Liver (tissue), 9 donors: ENCODE results near the gene RASA3. TPM values are rescaled to one million over a fixed set of nuclear protein-coding genes. Genes with fewer than 3 reads are reported as not detected.

Source experiments
- DNase-seq: peaks from one replicate; pipeline ENCODE4 v3.0.0-alpha.2; 2017; ENCODE audit warnings: low spot score
- H3K27ac ChIP-seq, 2 donors: one replicate each; pipeline ENCODE4 v1.7.0; 2013; ENCODE audit warnings: inconsistent platforms in 2 of 2, low read length in 2 of 2, control low read depth in 1 of 2, low read depth in 1 of 2, mild to moderate bottlenecking in 1 of 2
- H3K27me3 ChIP-seq, 4 donors: one replicate each; pipeline versions ENCODE4 v1.6.1 to v1.7.0; 2013; ENCODE audit warnings: low read length in 3 of 4, inconsistent platforms in 1 of 4, mild to moderate bottlenecking in 1 of 4, moderate library complexity in 1 of 4; ENCODE audit not compliant: control insufficient read depth in 4 of 4, insufficient read depth in 4 of 4
- H3K36me3 ChIP-seq, 4 donors: one replicate each; pipeline versions ENCODE4 v1.6.1 to v1.7.0; 2013; ENCODE audit warnings: low read length in 3 of 4, mild to moderate bottlenecking in 3 of 4, low read depth in 1 of 4, moderate library complexity in 1 of 4; ENCODE audit not compliant: control insufficient read depth in 4 of 4, insufficient read depth in 3 of 4
- H3K4me1 ChIP-seq, 4 donors: one replicate each; pipeline versions ENCODE4 v1.6.1 to v1.7.0; 2013; ENCODE audit warnings: low read length in 3 of 4, mild to moderate bottlenecking in 3 of 4, moderate library complexity in 1 of 4; ENCODE audit not compliant: control insufficient read depth in 4 of 4, insufficient read depth in 4 of 4
- H3K4me3 ChIP-seq, 3 donors: one replicate each; pipeline versions ENCODE4 v1.6.1 to v1.7.0; 2013; ENCODE audit warnings: low read length in 3 of 3, control low read depth in 1 of 3, low read depth in 1 of 3, mild to moderate bottlenecking in 1 of 3
- H3K9ac ChIP-seq, 2 donors: one replicate each; pipeline ENCODE4 v1.7.0; 2013; ENCODE audit warnings: low read length in 2 of 2, mild to moderate bottlenecking in 2 of 2, moderate library complexity in 2 of 2, control low read depth in 1 of 2, low read depth in 1 of 2
- H3K9me3 ChIP-seq, 4 donors: one replicate each; pipeline versions ENCODE4 v1.6.1 to v1.7.0; 2013; ENCODE audit warnings: low read length in 3 of 4; ENCODE audit not compliant: control insufficient read depth in 4 of 4
- ATF3 ChIP-seq: IDR thresholded peaks from 2 replicates; pipeline ENCODE4 v1.6.1; 2016; ENCODE audit warnings: antibody characterized with exemption
- CTCF ChIP-seq: fragments of 150-350 bp; IDR thresholded peaks from 2 replicates; pipeline ENCODE4 v1.5.1; 2017; ENCODE audit warnings: improper control_type of control experiment, low read depth, low read length; ENCODE audit not compliant: missing input control
- EGR1 ChIP-seq, 2 donors: IDR thresholded peaks; 2 replicates each; pipeline ENCODE4 v1.6.1; 2016 to 2018; ENCODE audit warnings: antibody characterized with exemption in 2 of 2, low read depth in 2 of 2
- FOXA1 ChIP-seq: IDR thresholded peaks from 2 replicates; pipeline ENCODE4 v1.6.1; 2016; ENCODE audit warnings: antibody characterized with exemption
- FOXA2 ChIP-seq: IDR thresholded peaks from 2 replicates; pipeline ENCODE4 v1.6.1; 2016; ENCODE audit warnings: antibody characterized with exemption
- GABPA ChIP-seq, 2 donors: IDR thresholded peaks in 1 of 2; conservative IDR thresholded peaks in 1 of 2; 2 replicates each; pipeline ENCODE4 v1.6.1; 2016; ENCODE audit warnings: antibody characterized with exemption in 2 of 2, mild to moderate bottlenecking in 1 of 2, moderate library complexity in 1 of 2
- HNF4A ChIP-seq, 2 donors: conservative IDR thresholded peaks; 2 replicates each; pipeline ENCODE4 v1.6.1; 2016; ENCODE audit warnings: antibody characterized with exemption in 2 of 2, mild to moderate bottlenecking in 2 of 2
- HNF4G ChIP-seq: IDR thresholded peaks from 2 replicates; pipeline ENCODE4 v1.6.1; 2016; ENCODE audit warnings: antibody characterized with exemption
- JUND ChIP-seq, 2 donors: IDR thresholded peaks; 2 replicates each; pipeline ENCODE4 v1.6.1; 2016; ENCODE audit warnings: antibody characterized with exemption in 2 of 2
- MAX ChIP-seq: IDR thresholded peaks from 2 replicates; pipeline ENCODE4 v1.6.1; 2016; ENCODE audit warnings: antibody characterized with exemption
- NR2F2 ChIP-seq: IDR thresholded peaks from 2 replicates; pipeline ENCODE4 v1.6.1; 2016; ENCODE audit warnings: antibody characterized with exemption
- RAD21 ChIP-seq, 2 donors: IDR thresholded peaks; 2 replicates each; pipeline ENCODE4 v1.6.1; 2016; ENCODE audit warnings: antibody characterized with exemption in 2 of 2, mild to moderate bottlenecking in 2 of 2
- REST ChIP-seq: IDR thresholded peaks from 2 replicates; pipeline ENCODE4 v1.6.1; 2016; ENCODE audit warnings: antibody characterized with exemption, mild to moderate bottlenecking
- RXRA ChIP-seq, 2 donors: IDR thresholded peaks; 2 replicates each; pipeline ENCODE4 v1.6.1; 2017 to 2018; ENCODE audit warnings: antibody characterized with exemption in 2 of 2, mild to moderate bottlenecking in 1 of 2
- SP1 ChIP-seq: IDR thresholded peaks from 2 replicates; pipeline ENCODE4 v1.6.1; 2018; ENCODE audit warnings: antibody characterized with exemption, mild to moderate bottlenecking
- TAF1 ChIP-seq: conservative IDR thresholded peaks from 2 replicates; pipeline ENCODE4 v1.6.1; 2016; ENCODE audit warnings: antibody characterized with exemption, mild to moderate bottlenecking
- YY1 ChIP-seq: IDR thresholded peaks from 2 replicates; pipeline ENCODE4 v1.6.1; 2016; ENCODE audit warnings: antibody characterized with exemption, mild to moderate bottlenecking
- ZBTB33 ChIP-seq: IDR thresholded peaks from 2 replicates; pipeline ENCODE4 v1.6.1; 2016; ENCODE audit warnings: antibody characterized with exemption
- WGBS: extraction: QIAGEN DNeasy Blood & Tissue Kit; methylation state at CpG from one replicate; pipeline ENCODE4 v1.1.7; 2013; 5-methylcytosine and 5-hydroxymethylcytosine counted together
- polyA plus RNA-seq, 2 donors: library from polyadenylated mRNA; stranded (reverse) in 1 of 2; unstranded in 1 of 2; fragments of 200-250 nt in 1 of 2; fragments of >200 nt in 1 of 2; fragmentation: Nextera tagmentation in 1 of 2; extraction: Ambion mirVana in 1 of 2; gene quantifications; one replicate each; pipeline versions ENCODE4 v1.2.1 to v1.2.3, GENCODE V29; 2013 to 2015
- total RNA-seq, 2 donors: library from RNA; depleted of rRNA; stranded (reverse); fragments of >200 nt; gene quantifications; one replicate each; pipeline ENCODE4 v1.2.3, GENCODE V29; 2014
- donor health status: healthy.
- donor health status: healthy.
- donor health status: healthy.
- donor health status: healthy.
- donor health status: healthy.

Gene RASA3
- total and polyA plus RNA-seq, 4 donors, result 0.64 to 5.9 (median 3.8) TPM

GRCh38 chr13:114121496-114122126 lies 10.8 kb downstream of the RASA3 start:
- Histone ChIP-seq H3K36me3 (no peaks in the 10 kb centered on the region), H3K9ac (no peak overlapping the region), H3K9me3 (no peaks in the 10 kb centered on the region), H3K27ac (peak overlapping the region in 1 of 2 donors; percentile 15), H3K27me3 (no peaks in the 10 kb centered on the region), H3K4me1 (peaks cover 0 to 14% (median 5%) of the 10 kb centered on the region in 4 donors), H3K4me3 (no peak overlapping the region)
- no peak for TF ChIP-seq ATF3
- no peak for TF ChIP-seq FOXA1
- no peak for TF ChIP-seq JUND (IDR thresholded peaks at IDR 0.05)
- TF ChIP-seq HNF4G, result no peak
- no peak for TF ChIP-seq SP1
- TF ChIP-seq ZBTB33, result no peak
- no peak for TF ChIP-seq HNF4A (conservative IDR thresholded peaks at IDR 0.05)
- TF ChIP-seq EGR1 (IDR thresholded peaks at IDR 0.05; ENCODE audit: low read depth in 2 of 2), result no peak
- TF ChIP-seq FOXA2, result no peak
- no peak for TF ChIP-seq YY1
- TF ChIP-seq NR2F2, result no peak
- no peak for TF ChIP-seq RAD21 (IDR thresholded peaks at IDR 0.05)
- no peak for TF ChIP-seq RXRA (IDR thresholded peaks at IDR 0.05)
- TF ChIP-seq TAF1, result no peak
- no peak for TF ChIP-seq MAX
- TF ChIP-seq GABPA (IDR thresholded peaks at IDR 0.05 in 1 of 2, conservative IDR thresholded peaks at IDR 0.05 in 1 of 2), result no peak
- WGBS, result 77% methylated on average over 24 of the region's 24 CpGs
- no peak for DNase-seq

GRCh38 chr13:114121031-114121430 lies 11.4 kb downstream of the RASA3 start:
- H3K4me3 ChIP-seq, result no peak overlapping the region
- TF ChIP-seq HNF4G (no peak), ZBTB33 (no peak), RAD21 (IDR thresholded peaks at IDR 0.05) (no peak), HNF4A (conservative IDR thresholded peaks at IDR 0.05) (no peak), FOXA1 (no peak), RXRA (IDR thresholded peaks at IDR 0.05) (no peak), REST (no peak), SP1 (no peak), TAF1 (no peak), FOXA2 (no peak), MAX (no peak), GABPA (IDR thresholded peaks at IDR 0.05 in 1 of 2, conservative IDR thresholded peaks at IDR 0.05 in 1 of 2) (no peak), CTCF (no peak), NR2F2 (no peak), ATF3 (no peak), EGR1 (IDR thresholded peaks at IDR 0.05; ENCODE audit: low read depth in 2 of 2) (no peak), JUND (IDR thresholded peaks at IDR 0.05) (no peak), YY1 (no peak)
- WGBS, result 89% methylated on average over 12 of the region's 12 CpGs
- H3K9ac ChIP-seq, result no peak overlapping the region
- H3K9me3 ChIP-seq, result no peaks in the 10 kb centered on the region
- H3K4me1 ChIP-seq, result peaks cover 0 to 14% (median 5%) of the 10 kb centered on the region in 4 donors
- H3K27me3 ChIP-seq, result no peaks in the 10 kb centered on the region
- DNase-seq, result no peak
- H3K27ac ChIP-seq, result peak overlapping the region in 1 of 2 donors; percentile 7
- no peaks in the 10 kb centered on the region for H3K36me3 ChIP-seq
